Measurements from ENCODE around the gene ZNF598.

- no peak for TF ChIP-seq POLR2A (IDR thresholded peaks at IDR 0.05; ENCODE audit: low read length)
- TF ChIP-seq GATA1 (IDR thresholded peaks at IDR 0.05; ENCODE audit: low read depth, low read length) = no peak
These were observed 18.1 kb downstream of the ZNF598 start for GRCh38 chr16:1991588-1991947.

All from erythroblast (primary cell).